Hepatocyte (in vitro differentiated cells): ENCODE measurements around the gene ABCC3. TPM values are rescaled to one million over a fixed set of nuclear protein-coding genes. Genes with fewer than 3 reads are reported as not detected.

Source experiments
- DNase-seq: peaks from one replicate; pipeline ENCODE4 v3.0.0-alpha.2; 2016; ENCODE audit warnings: low spot score
- H2AFZ ChIP-seq: fragments of 200-600 bp; sonication (generic); 2 replicates; pipeline ENCODE4 v1.6.0; 2016; ENCODE audit warnings: antibody characterized with exemption, mild to moderate bottlenecking
- H3K27ac ChIP-seq: fragments of 200-600 bp; sonication (generic); 2 replicates; pipeline ENCODE4 v1.5.1; 2016; ENCODE audit warnings: mild to moderate bottlenecking
- H3K27me3 ChIP-seq: fragments of 200-600 bp; sonication (generic); 2 replicates; pipeline ENCODE4 v1.6.1; 2016
- H3K36me3 ChIP-seq: fragments of 200-600 bp; sonication (generic); replicated peaks from 2 replicates; pipeline ENCODE4 v1.5.1; 2016; ENCODE audit warnings: low read depth; ENCODE audit not compliant: insufficient read depth
- H3K4me1 ChIP-seq: fragments of 200-600 bp; sonication (generic); 2 replicates; pipeline ENCODE4 v1.5.1; 2016; ENCODE audit warnings: mild to moderate bottlenecking, moderate library complexity; ENCODE audit not compliant: insufficient read depth
- H3K4me2 ChIP-seq: fragments of 200-600 bp; sonication (generic); 2 replicates; pipeline ENCODE4 v1.6.0; 2016
- H3K4me3 ChIP-seq: fragments of 200-600 bp; sonication (generic); 2 replicates; pipeline ENCODE4 v1.5.1; 2016; ENCODE audit warnings: mild to moderate bottlenecking
- H3K79me2 ChIP-seq: fragments of 200-600 bp; sonication (generic); 2 replicates; pipeline ENCODE4 v1.6.0; 2017; ENCODE audit warnings: mild to moderate bottlenecking
- H3K9me2 ChIP-seq: fragments of 200-600 bp; sonication (generic); replicated peaks from 2 replicates; pipeline ENCODE4 v1.6.0; 2017; ENCODE audit warnings: mild to moderate bottlenecking; ENCODE audit not compliant: insufficient read depth
- H3K9me3 ChIP-seq: fragments of 200-600 bp; sonication (generic); 2 replicates; pipeline ENCODE4 v1.5.1; 2016; ENCODE audit warnings: low read depth, mild to moderate bottlenecking
- H4K20me1 ChIP-seq: fragments of 200-600 bp; sonication (generic); 2 replicates; pipeline ENCODE4 v1.6.0; 2016; ENCODE audit warnings: mild to moderate bottlenecking; ENCODE audit not compliant: insufficient read depth, poor library complexity, severe bottlenecking
- CTCF ChIP-seq: fragments of 200-600 bp; sonication (generic); IDR thresholded peaks from 2 replicates; pipeline ENCODE4 v1.5.1; 2016; ENCODE audit warnings: antibody characterized with exemption, mild to moderate bottlenecking; ENCODE audit not compliant: poor library complexity
- EZH2 ChIP-seq: fragments of 200-600 bp; sonication (generic); IDR thresholded peaks from 2 replicates; pipeline ENCODE4 v1.6.1; 2016; ENCODE audit warnings: antibody characterized with exemption, mild to moderate bottlenecking, borderline replicate concordance
- EZH2phosphoT487 ChIP-seq: fragments of 200-600 bp; sonication (generic); IDR thresholded peaks from one replicate; pipeline ENCODE4 v1.6.1; 2018; ENCODE audit warnings: antibody characterized with exemption, mild to moderate bottlenecking, low read depth, moderate library complexity; ENCODE audit not compliant: unreplicated experiment, severe bottlenecking
- WGBS: methylation state at CpG from one replicate; pipeline ENCODE4 v1.1.6; 2016; ENCODE audit warnings: low lambda C conversion rate; ENCODE audit errors: missing lambda C conversion rate; 5-methylcytosine and 5-hydroxymethylcytosine counted together
- polyA plus RNA-seq: library from polyadenylated mRNA; unstranded; fragments of >200 nt; fragmentation: Nextera tagmentation; extraction: Ambion mirVana; gene quantifications from 2 replicates; pipeline ENCODE4 v1.2.1, GENCODE V29; 2016
- total RNA-seq: library from RNA; depleted of rRNA; stranded (reverse); fragments of >200 nt; gene quantifications from 2 replicates; pipeline ENCODE4 v1.2.3, GENCODE V29; 2014

Gene ABCC3
- total and polyA plus RNA-seq, 2 experiments from 2014 or later = 16.9 to 18.1 TPM

GRCh38 chr17:50728881-50729765 lies 94.4 kb downstream of the ABCC3 start:
- H3K27me3 ChIP-seq = no peaks in the 10 kb centered on the region
- H3K9me2 ChIP-seq = no peaks in the 10 kb centered on the region
- H3K27ac ChIP-seq = no peak overlapping the region
- H3K4me3 ChIP-seq = no peak overlapping the region
- H3K4me2 ChIP-seq = no peak overlapping the region
- TF ChIP-seq CTCF (no peak), EZH2 (no peak), EZH2phosphoT487 (no peak)
- H3K4me1 ChIP-seq = peaks cover 10% of the 10 kb centered on the region
- H3K9me3 ChIP-seq = no peaks in the 10 kb centered on the region
- H2AFZ ChIP-seq = no peak overlapping the region
- peaks cover 100% of the 10 kb centered on the region for H4K20me1 ChIP-seq
- H3K36me3 ChIP-seq = no peaks in the 10 kb centered on the region
- peaks cover 100% of the 10 kb centered on the region for H3K79me2 ChIP-seq
- 84% methylated on average over 5 of the region's 5 CpGs for WGBS
- DNase-seq = no peak

- H4K20me1 ChIP-seq = peaks cover 100% of the 10 kb centered on the region
- H3K36me3 ChIP-seq = no peaks in the 10 kb centered on the region
- H3K4me2 ChIP-seq = peak overlapping the region; percentile 11
- H3K4me3 ChIP-seq = no peak overlapping the region
- H3K9me2 ChIP-seq = no peaks in the 10 kb centered on the region
- H2AFZ ChIP-seq = no peak overlapping the region
- no peaks in the 10 kb centered on the region for H3K9me3 ChIP-seq
- H3K4me1 ChIP-seq = peaks cover 10% of the 10 kb centered on the region
- TF ChIP-seq EZH2 = no peak
- no peak for TF ChIP-seq CTCF
- TF ChIP-seq EZH2phosphoT487 = no peak
- 68% methylated on average over 7 of the region's 7 CpGs for WGBS
- DNase-seq = no peak
- H3K27ac ChIP-seq = no peak overlapping the region
- peaks cover 100% of the 10 kb centered on the region for H3K79me2 ChIP-seq
- H3K27me3 ChIP-seq = no peaks in the 10 kb centered on the region
These were observed 97.1 kb downstream of the ABCC3 start for GRCh38 chr17:50731575-50732460.

- no peak for DNase-seq
- WGBS = 90% methylated on average over 3 of the region's 3 CpGs
- no peak for TF ChIP-seq CTCF
- TF ChIP-seq EZH2 = no peak
- no peak for TF ChIP-seq EZH2phosphoT487
- no peaks in the 10 kb centered on the region for H3K36me3 ChIP-seq
- H3K9me3 ChIP-seq = no peaks in the 10 kb centered on the region
- H3K27me3 ChIP-seq = no peaks in the 10 kb centered on the region
- peaks cover 100% of the 10 kb centered on the region for H3K79me2 ChIP-seq
- peaks cover 82% of the 10 kb centered on the region for H4K20me1 ChIP-seq
- H3K27ac ChIP-seq = no peak overlapping the region
- H3K4me2 ChIP-seq = no peak overlapping the region
- no peak overlapping the region for H3K4me3 ChIP-seq
- peaks cover 10% of the 10 kb centered on the region for H3K4me1 ChIP-seq
- H3K9me2 ChIP-seq = no peaks in the 10 kb centered on the region
- no peak overlapping the region for H2AFZ ChIP-seq
These were observed 100.6 kb downstream of the ABCC3 start for GRCh38 chr17:50735287-50735686.
